ENCODE measurements around the gene THOP1. TPM values are rescaled to one million over a fixed set of nuclear protein-coding genes. Genes with fewer than 3 reads are reported as not detected.

Gene THOP1
- total RNA-seq = 10 to 100 TPM; 30.6 to 37.6 TPM
- long read RNA-seq, donor 1, full-length matches to known transcripts = 21 of 26 reads
- long read RNA-seq, donor 1, partial matches to known transcripts = 3 of 26 reads
- long read RNA-seq, donor 1, other reads (novel, unspliced or antisense) = 2 of 26 reads
- long read RNA-seq, donor 2, full-length matches to known transcripts = 70 of 98 reads
- long read RNA-seq, donor 2, partial matches to known transcripts = 20 of 98 reads
- long read RNA-seq, donor 2, other reads (novel, unspliced or antisense) = 8 of 98 reads

- peak; percentile 100 for DNase-seq (ENCODE audit: low spot score)
- intact Hi-C loops (cut with DNase I) = no loop called here
Measured at GRCh38 chr19:2785244-2785997, at the start of gene THOP1. TSS of gene THOP1 (plus strand) at chr19:2785503. CDS start at chr19:2785663, 160 bp downstream.

- intact Hi-C loops (cut with DNase I) = no loop called here
- DNase-seq (ENCODE audit: low spot score) = no peak
Measured at GRCh38 chr19:2736550-2737190, 48.6 kb upstream of the THOP1 start.

DNA sequence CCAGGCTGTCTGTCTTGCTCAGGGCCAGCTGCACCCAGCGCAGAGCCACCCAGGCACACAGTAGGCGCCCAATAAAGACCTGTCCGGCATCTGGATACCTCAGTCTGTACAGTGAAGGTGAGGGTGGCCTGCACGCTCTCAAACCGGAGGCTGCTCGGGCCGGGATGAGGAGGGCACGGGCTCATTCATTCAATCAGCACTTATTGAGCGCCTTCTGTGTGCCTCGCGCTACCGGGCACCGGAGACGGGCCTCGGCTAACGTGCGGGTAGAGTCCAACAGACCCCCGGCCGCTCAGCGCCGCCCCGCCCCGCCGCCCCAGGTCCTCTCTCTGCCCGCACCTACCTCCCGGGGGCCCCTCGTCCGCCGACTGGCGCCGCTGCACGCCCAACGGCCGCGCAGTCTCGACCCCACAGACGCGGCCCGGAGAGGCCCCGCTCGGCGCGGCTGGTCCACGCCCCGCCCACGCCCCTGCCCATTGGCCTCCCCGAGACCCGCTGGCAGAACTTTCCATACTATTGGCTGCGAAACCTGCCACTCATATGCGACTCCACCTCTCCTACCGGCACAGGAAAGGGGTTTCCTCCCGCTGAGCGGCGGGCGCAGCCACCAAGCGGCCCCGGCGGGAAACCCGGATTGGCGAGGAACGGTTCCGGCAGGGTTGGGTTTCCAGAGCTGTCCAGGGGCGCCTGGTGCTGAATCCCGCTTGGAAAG, 45.5 kb upstream of the THOP1 start, which contains the start of gene SLC39A3:
Gene SLC39A3, minus strand, starts transcription at position 416 of the 712 bp plus-strand sequence. CDS start 2,760 bp downstream, outside the sequence.
- intact Hi-C loops (cut with DNase I) = no loop called here
- peak; percentile 99 for DNase-seq (ENCODE audit: low spot score)

DNA sequence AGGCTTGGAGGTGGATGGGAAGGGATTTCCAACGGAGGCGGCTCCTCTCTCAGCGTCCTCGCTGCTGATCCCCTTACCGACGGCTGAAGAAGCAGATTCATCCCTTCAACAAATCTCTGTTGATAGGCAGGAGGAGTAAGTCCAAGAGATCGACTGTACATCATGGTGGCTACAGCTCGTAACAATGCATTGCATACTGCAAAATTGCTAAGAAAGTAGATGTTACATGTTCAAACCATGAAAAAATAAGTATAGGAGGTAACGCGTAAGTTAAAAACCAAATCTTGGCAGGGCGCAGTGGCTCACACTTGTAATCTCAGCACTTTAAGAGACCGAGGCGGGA, 45.0 kb upstream of the THOP1 start:
- intact Hi-C loops (cut with DNase I) = no loop called here

DNA sequence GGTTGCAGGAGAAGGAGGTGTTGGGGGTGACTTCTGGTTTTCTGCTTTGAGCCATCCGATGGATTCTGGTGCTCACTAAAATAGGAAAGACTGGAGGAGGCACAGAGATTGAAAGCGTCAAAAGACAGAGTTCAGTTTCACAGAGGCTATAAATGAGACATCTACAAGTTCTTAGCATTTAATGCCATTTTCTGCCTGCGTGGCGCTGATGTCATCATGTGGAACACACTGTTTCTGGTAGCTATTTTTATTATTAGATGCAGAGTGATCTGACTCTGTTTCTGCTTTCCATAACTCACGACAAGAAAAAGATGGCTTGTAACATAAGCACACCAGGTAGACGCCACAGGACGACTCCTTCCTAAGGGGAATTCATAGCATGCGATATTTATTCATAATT, 42.2 kb upstream of the THOP1 start:
- no peak for DNase-seq (ENCODE audit: low spot score)
- intact Hi-C loops (cut with DNase I) = loop anchor here in 1 of 2 donors (2.0 kb wide), 1 partner anchor 92 kb away; no protein-coding TSS in a partner anchor

More for the DNA sequence above, 45.0 kb upstream of the THOP1 start:
- no peak for DNase-seq (ENCODE audit: low spot score)

DNA sequence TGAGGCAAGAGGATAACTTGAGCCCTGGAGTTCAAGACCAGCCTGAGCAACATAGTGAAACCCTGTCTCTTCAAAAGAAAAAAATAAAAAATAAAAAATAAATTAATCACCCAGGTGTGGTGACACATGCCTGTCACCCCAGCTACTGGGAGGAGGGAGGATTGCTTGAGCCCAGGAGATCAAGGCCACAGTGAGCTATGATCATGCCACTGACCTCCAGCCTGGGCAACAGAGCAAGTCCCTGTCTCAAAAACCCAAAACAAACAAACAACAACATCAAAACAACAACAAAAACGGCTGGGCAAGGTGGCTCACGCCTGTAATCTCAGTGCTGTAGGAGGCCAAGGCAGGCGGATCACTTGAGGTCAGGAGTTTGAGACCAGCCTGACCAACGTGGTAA, 41.2 kb upstream of the THOP1 start:
- intact Hi-C loops (cut with DNase I) = no loop called here
- DNase-seq (ENCODE audit: low spot score) = no peak

DNA sequence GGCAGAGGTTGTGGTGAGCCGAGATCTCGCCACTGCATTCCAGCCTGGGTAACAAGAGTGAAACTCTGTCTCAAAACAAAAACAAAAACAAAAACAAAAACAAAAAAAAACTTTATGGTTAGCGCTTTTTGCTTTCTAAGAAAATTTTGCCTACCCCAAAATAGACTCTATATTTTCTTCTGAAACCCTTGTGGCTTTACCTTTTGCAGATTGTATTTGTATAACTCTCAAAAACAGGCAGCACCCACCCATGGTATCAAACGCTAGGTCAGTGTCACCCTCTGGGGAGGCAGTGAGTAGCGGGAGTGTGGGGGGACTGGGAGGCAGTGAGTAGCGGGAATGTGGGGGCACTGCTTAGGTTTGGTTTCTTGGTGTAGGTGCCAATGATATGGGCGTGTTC, 38.0 kb upstream of the THOP1 start:
- no peak for DNase-seq (ENCODE audit: low spot score)
- intact Hi-C loops (cut with DNase I) = no loop called here

DNA sequence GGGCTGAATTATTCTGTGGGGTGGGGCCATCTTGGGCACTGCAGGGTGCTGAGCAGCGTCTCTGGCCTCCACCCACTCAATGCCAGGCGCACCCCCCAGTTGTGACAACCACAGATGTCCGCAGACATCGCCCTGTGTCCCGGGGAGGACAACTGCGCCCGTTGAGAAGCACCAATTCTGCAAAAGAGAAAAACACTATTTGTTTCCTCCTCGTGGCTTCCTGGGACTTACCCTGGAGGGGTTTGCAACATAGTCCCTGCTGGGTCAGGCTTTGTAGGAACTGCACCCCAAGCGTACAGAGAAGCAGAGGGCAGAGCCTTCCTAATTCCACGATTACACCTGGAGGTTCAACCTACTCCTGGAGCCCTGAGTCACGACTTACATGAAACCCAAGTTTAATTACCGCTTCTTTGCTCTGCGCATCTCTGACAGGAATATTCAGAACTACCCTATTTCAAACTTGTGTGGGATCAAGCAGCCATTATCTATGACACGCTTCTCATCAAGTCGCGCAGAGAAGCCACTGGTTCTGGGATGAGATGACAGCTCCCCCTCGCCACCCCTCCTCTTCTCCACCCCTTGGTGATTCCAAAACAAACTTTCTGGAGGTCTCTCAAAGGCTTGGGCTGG, 34.4 kb upstream of the THOP1 start:
- intact Hi-C loops (cut with DNase I) = no loop called here
- DNase-seq (ENCODE audit: low spot score) = no peak

DNA sequence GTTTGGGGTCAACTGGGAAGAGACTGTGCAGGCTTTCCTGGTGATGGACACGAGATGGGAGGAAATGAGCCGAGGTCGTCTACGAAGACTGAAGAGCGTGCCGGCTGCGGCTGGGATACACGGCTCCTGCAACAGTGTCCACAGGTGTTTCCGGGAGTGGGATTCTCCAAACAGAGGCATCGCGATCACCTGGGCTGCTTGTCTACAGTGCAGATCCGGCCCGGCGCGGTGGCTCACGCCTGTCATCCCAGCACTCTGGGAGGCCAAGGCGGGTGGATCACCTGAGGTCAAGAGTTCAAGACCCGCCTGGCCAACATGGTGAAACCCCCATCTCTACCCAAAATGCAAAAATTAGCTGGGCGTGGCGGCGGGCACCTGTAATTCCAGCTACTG, 33.9 kb upstream of the THOP1 start:
- DNase-seq (ENCODE audit: low spot score) = no peak
- intact Hi-C loops (cut with DNase I) = no loop called here

DNA sequence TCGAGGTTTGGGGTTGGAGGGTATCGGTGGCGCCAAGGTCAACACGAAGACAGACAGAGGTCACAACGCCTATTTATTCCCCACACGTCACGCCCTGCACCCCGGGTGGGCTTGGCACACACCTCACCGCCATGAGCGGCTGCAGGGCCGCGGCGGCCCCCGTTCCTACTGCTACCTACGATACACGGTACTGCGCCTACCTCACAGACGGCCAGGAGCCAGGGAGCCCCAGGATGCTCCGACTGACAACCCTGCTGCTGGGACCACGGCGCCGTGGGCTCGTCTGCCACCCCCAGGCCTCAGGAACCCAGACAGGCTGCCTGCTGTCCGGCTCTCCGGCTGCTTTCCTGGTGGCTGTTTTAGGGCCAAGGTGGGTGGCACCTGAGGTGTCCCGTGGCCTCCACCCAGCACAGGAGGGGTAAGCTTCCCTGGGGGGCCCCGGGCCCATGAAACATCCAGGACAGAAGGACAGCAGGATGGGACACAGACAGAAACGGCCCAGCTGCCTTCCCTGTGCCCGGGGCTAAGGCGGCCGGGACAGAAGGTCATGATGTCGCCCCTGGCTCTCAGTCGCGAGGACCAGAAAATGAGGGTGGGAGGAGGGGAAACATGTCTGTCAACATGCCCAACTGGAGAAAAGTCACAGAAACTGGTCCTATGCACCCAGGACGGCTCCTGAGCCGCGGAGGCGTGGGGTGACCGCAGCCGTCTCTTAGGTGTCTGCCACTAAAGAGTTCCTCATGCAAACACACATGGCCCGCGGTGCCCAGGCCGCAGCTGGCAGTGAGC, 30.4 kb upstream of the THOP1 start:
- intact Hi-C loops (cut with DNase I) = no loop called here

DNA sequence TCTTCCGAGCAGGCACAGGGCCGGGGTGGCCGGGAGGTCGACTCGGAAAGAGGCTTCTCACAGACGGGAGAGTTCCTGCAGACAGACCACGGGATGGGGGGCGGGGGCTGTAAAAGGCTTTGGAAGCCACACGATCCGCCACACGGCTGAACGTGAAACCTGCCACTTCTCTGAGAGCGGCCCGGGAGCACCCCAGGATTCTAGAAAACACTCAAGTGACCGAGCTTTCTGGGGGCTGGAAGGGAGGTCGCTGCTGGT, 29.9 kb upstream of the THOP1 start:
- no peak for DNase-seq (ENCODE audit: low spot score)
- intact Hi-C loops (cut with DNase I) = no loop called here

More for the DNA sequence above, 30.4 kb upstream of the THOP1 start:
- no peak for DNase-seq (ENCODE audit: low spot score)

GRCh38 chr19:2755811-2756210, 29.5 kb upstream of the THOP1 start:
- intact Hi-C loops (cut with DNase I) = no loop called here
- DNase-seq (ENCODE audit: low spot score) = no peak

DNA sequence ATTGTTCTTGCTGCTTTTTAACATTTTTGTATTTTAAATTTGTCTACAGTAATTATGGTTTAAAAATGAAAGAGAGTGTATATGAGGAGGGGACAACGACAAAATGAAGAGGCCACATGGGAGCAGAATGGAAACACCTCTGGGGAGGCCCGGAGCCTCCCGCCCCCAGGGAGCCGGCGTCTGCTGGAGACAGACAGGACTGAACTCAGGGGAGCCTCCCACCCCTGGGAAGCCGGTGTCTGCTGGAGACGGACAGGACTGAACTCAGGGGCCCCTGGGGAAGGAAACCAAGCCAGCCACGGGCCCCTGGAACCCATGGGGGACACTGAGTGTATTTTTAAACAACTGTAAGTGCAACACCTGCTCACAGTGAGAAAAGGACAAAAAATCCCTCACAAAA, 28.8 kb upstream of the THOP1 start:
- DNase-seq (ENCODE audit: low spot score) = no peak
- intact Hi-C loops (cut with DNase I) = no loop called here

GRCh38 chr19:2756921-2757881, 28.1 kb upstream of the THOP1 start:
- no peak for DNase-seq (ENCODE audit: low spot score)

DNA sequence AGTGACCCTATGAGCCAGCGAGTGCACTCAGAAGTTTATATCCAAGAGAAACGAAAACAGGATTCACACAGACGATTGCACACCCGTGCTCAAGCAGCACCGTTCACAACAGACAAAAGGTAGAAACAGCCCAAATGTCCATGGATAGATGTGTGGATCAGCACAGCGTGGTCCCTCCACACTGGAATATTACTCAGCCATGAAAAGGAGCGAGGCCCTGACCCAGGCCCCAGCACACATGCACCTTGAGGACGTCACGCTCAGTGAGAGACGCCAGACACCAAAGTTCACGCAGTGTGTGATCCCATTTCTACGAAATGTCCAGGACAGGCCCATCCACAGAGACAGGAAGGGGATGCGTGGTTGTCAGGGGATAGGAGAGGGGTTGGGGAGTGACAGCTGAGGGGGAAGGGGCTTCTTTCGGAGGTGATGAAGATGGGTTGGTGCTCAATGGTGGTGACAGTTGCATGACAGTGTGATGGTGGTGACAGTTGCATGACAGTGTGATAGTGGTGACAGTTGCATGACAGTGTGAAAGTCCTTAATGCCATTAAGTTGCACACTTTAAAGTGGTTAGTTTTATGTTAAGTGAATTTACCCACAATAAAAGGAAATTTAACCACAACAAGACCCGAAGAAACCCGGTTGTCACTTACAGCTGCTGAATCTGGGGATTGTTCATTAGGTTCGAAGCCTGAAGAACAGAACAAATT, 26.5 kb upstream of the THOP1 start:
- intact Hi-C loops (cut with DNase I) = no loop called here
- no peak for DNase-seq (ENCODE audit: low spot score)

More at GRCh38 chr19:2756921-2757881, 28.1 kb upstream of the THOP1 start:
- intact Hi-C loops (cut with DNase I) = no loop called here

GRCh38 chr19:2759362-2759761, 25.9 kb upstream of the THOP1 start:
- intact Hi-C loops (cut with DNase I) = no loop called here
- no peak for DNase-seq (ENCODE audit: low spot score)

DNA sequence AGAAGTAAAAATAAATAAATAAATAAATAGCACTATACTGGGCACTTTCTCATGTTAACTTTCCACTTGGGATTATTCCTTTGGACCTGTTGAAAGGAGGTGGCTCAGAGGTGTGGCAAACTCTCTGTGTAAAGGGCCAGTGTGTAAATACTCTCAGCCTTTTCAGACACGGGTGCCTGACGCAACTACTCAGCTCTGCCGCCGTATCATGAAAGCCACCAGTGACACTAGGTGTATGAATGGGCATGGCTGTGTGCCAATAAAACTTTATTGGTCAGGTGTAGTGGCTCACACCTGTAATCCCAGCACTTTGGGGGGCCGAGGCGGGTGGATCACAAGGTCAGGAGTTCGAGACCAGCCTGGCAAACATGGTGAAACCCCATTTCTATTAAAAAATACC, 25.3 kb upstream of the THOP1 start:
- intact Hi-C loops (cut with DNase I) = no loop called here
- DNase-seq (ENCODE audit: low spot score) = no peak

Measured in posterior vena cava (tissue), 2 donors.